Stimulated activated CD4-positive, alpha-beta T cell treated with anti-CD3 and anti-CD28 coated beads, Interleukin-12 subunit alpha, Interleukin-12 subunit beta, amount 100 ng/mL, for 48 hours (primary cell): Measurements from ENCODE around the gene CFAP251.

Experiments
- DNase-seq, 3 donors: peaks; one replicate each; pipeline ENCODE4 v3.0.0-alpha.2; 2020; ENCODE audit warnings: low read depth in 2 of 3, low spot score in 1 of 3

Gene CFAP251

DNA sequence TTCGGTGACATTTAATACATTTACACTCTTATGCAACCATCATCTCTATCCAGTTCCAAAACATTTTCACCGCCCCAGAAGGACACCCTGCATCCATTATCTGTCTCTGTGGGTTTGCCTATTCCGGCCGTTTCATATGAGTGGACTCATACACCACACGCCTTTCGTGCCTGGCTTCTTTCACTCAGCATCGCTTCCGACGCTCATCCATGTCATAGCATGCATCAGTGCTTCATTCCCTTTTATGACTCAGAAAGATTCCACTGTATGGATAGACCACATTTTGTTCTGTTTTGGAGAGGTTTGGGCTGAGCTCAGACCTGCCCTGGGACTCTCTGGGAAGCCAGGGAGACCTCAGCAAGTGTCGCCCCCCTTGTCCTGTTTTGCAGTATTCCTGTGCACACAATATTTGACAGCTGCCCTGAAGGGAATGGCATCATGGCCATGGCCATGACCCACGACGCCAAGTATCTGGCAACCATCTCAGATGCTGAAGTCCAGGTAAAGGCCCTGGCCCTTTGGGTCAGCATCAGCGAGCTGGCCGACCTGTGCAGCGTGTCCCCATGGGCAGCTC lies 23.8 kb downstream of the CFAP251 start:
- no peak for DNase-seq

DNA sequence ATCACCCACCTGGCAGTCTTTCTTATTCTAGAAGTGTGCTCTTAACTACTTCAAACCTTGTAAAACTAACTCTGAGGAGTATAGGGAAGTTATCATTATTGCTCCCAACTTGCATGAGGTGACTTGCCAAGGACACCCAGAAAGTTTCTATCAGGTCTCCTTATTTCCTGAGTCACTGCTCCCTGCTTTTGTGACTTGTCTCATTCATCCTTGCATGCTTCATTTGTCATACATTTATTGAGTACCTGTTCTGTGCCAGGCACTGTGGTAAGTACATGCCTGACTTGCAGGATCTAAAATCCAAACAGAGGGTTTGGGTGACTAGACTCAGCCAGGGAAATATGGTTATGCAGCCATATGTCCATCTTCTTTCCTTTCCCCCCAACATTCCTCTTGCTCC lies 25.5 kb downstream of the CFAP251 start:
- no peak for DNase-seq

DNA sequence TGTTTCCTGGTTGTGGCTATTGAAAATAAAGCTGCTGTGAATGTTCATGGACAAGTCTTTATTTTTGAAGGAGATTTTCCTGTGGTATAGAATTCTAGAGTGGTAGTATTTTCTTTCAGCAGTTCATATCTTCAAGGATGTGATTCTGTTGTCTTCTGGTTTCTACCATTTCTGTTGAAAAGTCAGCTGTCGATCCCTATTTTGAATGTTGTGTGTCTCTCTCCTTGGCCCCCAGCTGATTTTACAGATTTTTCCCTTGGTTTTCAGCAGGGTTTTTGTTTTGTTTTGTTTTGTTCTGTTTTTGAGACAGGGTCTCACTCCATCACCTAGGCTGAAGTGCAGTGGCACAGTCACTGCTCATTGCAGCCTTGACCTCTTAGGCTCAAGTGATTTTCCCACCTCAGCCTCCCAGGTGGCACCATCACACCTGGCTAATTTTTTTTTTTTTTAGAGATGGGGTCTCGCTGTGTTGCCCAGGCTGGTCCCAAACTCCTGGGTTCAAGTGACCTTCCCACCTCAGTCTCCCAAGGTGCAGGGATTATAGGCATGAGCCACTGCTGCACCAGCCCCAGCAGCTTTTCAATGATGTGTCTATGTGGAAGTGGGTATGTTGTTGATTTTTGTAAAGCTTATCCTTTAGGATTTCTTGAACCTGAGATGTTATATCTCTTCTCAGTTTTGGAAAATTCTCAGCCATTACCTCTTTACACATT lies 28.1 kb downstream of the CFAP251 start:
- DNase-seq, result no peak

DNA sequence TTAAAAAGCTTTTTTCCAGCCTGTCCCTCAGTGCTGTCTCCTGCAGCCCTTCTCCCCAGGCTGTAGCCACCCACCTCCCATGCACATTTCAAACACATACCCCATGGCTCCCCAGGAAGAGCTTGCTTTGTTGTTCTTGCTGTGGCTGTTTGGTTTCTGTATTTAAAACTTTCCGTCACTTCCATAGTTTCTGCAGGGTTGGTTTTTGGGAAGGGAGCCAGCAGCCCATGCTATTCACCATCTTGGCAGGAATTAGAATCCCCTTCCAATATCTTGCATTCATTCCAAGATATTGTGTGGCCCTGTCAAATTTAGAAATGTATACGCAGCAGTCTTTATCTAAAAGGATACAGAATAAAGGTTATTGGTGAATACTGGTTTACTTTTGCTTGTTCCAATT lies 29.6 kb downstream of the CFAP251 start:
- DNase-seq, result no peak

DNA sequence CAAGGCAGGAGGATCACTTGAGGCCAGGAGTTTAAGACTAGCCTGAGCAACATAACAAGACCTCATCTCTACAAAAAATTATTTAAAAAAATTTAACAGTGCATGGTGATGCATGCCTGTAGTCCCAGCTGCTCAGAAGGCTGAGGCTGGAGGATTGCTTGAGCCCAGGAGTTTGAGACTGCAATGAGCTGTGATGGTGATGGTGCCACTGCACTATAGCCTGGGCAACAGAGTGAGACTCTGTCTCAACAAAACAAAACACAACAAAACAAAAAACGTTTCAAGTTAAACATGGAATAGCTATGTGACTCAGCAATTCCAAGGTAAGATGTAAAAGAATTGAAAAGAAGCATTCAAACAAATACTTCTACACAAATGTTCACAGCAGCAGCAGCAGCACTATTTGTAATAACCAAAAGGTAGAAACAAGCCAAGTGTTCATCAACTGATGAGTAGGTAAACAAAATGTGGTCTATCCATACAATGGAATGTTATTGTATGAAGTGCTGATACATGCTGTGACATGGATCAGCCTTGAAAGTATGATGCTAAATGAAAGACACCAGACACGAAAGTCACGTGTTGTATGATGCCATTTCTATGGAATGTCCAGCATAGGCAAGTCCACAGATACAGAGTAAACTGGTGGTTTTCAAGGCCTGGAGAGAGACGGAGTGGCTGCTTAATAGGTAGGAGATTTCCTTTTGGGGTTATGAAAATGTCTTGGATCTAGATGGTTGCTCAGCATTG lies 31.4 kb downstream of the CFAP251 start:
- DNase-seq, result no peak

DNA sequence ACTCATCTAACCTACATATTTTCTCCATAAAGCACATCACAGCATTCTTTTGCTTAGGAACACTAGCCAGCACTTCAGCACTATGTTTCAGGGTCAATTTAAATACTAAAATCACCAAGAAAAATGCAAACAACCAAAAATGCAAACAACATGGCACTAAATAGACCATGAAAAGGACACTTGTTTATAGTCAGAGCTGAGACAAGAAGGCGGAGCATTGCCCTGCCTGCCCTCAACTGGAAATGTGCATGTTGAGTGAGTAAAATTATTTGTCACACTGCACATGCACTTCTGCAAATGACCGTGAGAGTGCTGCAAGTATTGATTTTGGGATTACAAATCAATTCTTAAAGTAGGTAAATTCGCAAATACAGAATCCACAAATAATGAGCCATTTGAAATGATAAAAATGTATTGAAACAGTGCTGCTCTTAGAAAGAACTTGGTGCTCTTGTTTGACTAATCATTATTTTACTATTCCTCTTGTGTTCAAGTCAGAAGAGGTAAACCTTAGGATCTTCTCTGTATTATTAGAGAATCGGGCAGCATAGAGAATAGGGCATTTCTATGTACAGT lies 34.8 kb downstream of the CFAP251 start:
- DNase-seq, result no peak

DNA sequence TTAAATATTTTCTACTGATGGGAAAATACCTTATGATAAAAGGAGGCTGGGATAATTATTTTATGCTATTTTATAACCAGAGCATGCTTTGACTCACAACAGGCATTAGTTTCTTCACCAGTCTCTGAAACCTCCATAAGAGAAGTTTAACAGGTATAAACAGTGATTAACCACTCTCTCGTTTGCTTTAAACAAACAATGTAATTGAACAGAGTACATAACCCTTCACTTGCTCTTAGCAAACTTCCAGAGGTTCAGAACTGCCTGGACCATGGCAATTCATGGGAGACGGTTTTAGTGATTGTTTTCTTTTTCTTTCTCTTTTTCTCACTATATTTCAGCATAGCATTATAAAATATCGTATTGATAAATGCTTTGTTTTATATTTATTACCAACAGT lies 35.3 kb downstream of the CFAP251 start:
- no peak for DNase-seq

DNA sequence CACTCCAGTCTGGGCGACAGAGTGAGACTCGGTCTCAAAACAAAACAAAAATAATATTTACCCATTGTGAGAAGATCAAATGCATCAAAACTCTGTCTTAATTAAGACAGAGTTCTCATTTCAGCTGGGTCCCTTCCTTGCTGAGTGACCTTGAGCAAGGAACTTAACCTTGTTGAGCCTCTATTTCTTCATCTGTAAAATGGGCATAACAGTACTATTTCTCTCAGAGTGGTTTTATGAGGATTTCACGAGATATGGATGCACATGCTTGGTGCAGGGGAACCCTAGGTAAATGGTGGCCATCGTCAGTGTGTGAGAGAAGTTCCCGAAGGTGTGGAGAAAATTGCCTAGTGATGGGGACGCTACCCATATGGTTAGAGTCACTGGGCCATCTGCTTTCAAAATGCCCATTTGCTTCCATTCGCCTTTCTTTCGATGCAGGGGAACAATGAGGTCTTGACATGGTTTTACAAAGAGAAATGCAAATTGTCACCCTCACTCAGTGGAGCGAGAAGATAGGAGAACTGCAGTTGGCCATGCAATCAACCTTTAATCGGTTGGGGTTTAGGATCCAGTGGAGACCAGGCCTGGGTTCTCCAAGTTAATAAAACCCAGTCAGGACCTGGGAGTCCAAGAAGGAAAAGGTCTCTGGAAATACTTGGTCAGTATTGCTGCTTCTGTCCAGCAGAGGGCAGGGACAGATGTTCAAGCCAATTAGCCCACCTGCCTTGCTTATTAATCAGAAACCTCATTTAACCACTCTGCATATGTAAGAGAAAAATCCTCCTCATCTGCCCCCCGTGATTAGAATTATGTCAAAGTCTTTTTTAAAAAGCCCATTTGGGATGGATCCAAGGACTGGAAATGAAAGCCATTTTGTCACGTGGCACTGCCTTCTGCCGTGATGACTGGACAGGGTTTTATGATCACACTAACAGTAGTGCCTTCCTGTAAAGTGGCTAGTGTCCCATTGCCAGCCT lies 37.2 kb downstream of the CFAP251 start:
- DNase-seq, result no peak

DNA sequence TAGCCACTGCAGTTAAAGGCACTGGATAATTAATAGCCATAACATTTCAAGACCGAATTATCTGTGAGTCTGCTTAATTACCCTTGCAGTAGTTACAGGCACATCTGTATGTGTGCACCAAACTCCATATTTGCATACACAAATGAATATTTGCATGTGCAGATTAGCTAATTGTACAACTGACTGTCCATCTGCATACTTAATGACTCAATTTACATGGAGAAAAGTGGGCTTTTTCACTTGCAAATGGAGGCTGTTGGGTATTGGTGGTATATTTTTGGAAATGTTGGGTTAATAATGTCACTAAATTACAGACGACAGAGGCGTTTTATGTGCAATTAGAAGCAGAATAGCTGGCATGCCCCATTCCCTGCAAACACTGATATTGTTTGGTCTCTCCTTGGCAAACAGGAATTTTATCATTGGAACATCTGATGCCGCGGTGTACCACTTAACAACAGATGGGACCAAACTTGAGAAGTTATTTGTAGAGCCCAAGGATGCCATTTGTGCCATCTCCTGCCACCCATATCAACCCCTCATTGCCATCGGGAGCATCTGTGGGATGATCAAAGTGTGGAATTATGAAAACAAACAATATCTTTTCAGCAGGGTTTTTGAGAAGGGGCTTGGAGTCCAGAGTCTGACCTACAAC lies 39.6 kb downstream of the CFAP251 start:
- no peak for DNase-seq

DNA sequence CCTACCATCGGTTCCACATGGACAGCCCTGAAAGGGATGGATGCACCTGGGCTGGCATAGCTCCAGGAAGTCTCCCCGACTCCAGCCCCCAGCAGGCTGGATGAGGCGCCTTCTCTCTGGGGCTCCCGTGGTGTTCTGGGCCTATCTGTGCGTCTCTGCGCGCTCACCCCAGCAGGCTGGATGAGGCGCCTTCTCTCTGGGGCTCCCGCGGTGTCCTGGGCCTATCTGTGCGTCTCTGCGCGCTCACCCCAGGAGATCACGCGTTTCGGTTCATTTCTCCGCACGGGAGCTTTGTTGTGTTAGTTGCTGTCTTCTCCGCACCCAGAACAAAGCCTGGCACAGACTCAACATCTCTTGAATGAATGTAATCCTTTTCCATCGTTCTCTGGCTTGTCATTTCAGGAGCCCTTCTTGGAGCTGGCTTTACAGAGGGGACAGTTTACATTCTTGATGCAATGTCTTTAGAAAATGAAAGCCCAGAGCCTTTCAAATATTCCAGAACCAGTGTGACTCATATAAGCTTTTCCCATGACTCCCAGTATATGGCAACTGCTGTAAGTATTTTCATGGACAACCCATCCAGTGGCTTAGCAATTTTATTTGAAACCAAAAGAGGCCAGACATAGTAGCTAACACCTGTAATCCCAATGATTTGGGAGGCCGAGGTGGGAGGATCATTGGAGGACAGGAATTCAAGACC lies 40.3 kb downstream of the CFAP251 start:
- DNase-seq, result no peak

DNA sequence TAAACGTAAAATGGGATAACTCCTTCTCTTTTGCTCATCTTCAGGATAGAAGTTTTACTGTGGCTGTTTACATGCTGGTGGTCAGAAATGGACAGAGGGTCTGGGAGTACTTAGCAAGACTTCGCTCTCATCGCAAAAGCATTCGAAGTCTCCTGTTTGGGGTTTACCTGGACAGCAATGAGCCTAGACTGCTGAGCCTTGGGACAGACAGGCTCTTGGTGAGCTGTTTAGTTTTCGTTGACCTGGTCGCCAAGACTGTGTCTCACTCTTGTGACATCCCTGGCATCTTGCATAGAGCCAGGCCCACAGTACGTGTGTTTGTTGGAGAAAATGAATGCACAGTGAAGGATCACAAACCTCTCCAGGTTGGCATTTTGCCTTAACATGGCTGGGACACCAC lies 42.1 kb downstream of the CFAP251 start:
- no peak for DNase-seq

DNA sequence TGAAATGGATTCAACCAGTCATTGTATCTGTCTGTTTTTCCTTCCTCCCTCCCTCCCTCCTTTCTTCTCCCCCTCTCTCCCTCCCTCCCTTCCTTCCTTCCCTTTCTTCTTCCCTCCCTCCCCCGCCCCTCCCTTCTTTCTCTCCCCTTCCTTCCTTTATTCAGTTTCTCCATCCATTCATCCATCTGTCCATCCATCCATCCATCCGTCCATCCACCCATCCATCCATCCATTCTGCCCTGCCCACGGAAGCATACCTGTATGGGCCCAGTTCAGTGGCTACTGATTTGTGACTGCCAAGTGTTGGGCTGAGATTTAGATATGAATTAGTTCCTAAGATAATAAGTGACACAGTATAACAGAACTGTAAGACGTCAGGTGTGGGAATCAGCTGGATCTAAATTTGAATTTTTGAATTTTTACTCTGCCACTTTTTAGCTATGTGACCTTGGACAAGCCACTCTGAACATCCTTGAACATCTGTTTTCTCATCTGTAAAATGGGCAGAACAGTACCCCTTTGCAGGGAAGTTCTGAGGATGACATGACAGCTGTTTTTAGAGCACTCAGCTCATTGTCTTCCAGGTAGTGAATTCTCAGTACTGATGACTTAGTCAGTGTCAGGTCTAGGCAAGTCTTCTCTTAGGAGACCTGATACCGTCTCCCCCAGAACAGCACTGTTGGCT lies 42.9 kb downstream of the CFAP251 start:
- no peak for DNase-seq

DNA sequence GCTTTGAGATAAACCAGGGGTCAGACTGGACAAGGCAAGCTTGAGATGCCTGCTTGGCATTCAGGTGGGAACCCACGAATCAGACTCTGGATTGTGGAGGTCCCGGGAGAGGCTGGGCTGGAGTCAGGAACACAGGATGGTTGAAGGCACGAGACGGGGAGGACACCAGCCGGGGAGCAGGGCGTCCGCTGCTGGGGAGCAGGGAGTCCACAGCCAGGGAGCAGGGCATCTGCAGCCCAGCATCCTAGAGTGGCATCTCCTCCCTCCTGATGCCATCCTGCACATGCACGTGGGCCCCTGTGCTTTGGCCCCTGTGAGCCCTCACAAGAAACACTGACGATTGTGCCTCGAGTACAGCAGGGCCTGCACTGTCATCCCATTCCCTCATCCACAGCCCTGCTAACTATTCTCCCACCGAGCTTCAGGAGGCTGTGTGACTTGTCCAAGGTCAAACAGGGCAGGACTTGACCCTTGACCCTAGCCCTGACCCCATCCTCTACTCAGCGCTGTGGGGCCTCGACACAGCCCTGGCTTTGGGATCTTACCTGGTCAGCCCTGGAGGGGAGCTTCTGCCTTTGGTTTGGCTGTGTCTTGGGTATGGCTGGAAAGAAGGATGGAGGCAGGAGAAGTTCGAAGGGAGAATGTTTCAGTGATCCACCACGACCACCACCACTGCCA lies 45.1 kb downstream of the CFAP251 start:
- no peak for DNase-seq

DNA sequence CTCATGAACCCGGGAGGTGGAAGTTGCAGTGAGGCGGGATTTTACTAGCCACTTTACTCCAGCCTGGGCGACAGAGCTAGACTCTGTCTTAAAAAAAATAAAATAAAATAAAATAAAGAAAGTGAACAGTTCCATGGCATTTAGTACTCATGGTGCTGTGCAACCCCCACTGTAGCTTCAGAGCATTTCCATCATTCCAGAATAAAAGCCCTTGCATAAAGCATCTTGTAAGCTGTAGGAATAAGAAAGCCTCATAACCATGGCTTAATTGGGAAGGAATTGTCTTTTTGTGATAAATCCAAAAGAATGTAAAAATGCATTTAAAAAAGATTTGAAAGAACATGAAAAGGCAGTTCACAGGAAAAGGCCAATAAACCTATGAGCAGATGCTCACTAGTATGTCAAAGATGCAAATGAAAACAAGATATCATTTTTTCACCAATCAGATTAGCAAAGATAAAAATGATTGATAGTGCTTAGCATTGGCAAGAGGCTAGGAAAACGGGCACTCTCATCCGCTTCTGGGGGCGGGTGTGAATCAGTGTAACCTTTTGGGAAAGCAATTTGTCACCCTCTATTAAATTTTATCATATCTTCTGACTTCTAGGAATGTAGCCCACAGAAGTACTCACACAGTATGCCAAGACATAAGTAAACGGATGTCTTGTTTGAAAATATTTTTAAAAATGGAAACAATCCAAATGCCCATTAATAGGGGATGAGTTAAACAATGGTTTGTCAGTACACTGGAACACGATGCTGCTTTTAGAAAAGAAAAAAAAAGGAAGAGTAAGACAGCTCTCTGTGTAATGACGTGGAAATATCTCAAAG lies 46.6 kb downstream of the CFAP251 start:
- DNase-seq, result no peak

DNA sequence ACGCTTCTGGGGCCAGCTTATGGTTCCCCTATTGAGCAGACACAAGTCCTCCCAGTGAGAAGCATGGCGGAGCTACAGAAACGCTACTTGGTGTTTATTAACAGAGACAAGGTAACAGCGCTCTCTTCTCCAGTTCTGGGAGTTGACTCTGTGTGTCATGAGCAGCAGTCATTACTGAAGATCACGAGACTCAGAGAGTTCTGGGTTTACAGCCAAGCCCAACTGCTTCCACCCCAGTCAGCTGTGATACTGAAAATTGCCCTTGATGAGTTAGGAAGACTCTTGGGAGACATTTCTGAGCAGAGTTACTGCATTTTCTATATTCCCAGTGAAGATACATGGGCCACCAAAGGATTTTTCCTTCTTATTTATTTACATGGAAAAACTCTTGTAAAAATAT lies 48.6 kb downstream of the CFAP251 start:
- DNase-seq, result no peak

DNA sequence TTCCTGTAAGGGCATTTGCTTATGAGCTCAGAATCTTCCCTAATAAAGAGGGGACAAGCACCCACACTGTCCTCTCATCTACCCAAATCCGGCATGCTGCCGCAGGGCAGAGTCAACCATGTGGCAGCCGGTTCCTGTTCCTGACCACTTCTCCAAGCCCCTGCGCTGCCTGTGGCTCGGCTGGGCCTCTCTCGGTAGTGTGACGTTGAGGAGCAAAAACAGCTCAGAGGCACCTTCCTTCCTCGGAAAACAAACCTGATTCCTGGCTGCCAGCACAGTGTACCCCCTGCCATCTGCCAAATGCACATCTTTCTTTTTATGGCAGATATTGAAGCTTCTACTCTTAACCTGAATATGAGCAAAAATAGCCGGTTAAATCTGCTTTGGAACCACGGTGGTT lies 50.5 kb downstream of the CFAP251 start:
- DNase-seq, result no peak

DNA sequence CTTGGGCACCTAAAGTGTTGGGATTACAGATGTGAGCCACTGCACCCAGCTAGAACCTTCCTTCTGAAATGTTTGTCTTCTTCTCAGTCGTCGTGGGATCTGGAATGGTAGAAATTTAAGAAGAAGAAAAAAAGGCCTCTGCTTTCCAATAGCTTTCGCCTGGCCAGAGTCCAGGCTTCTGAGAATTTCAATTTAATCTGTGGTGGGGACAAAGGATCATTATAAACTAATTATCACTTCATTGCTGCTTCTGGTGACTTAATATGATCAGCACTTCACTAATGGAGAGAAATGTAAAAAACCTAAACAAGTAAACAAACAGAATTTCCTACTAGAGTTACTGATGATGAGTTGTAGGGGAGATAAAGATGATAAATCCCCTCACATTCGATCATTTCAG lies 51.3 kb downstream of the CFAP251 start:
- DNase-seq, result no peak
